HepG2 (cell line): Measurements from ENCODE around the gene APLF. TPM values are rescaled to one million over a fixed set of nuclear protein-coding genes. Genes with fewer than 3 reads are reported as not detected.

Experiments
- CREM ChIP-seq, 2 experiments: sonication (generic) in 1 of 2; formaldehyde crosslinking in 1 of 2; IDR thresholded peaks; 2 replicates each; pipeline versions ENCODE4 v1.4.0 to v1.6.1; 2016 to 2020; ENCODE audit warnings: antibody characterized with exemption in 1 of 2, mild to moderate bottlenecking in 1 of 2, missing genetic modification reagents in 1 of 2
- PCBP2 ChIP-seq: fragments of 200-400 bp; formaldehyde crosslinking; optimal IDR thresholded peaks from 2 replicates; pipeline ENCODE3; 2018; ENCODE audit warnings: low read length, low read depth; ENCODE audit not compliant: poor library complexity, severe bottlenecking
- PHF21A ChIP-seq: sonication (generic); formaldehyde crosslinking; IDR thresholded peaks from 2 replicates; pipeline ENCODE4 v1.5.0; 2020; ENCODE audit warnings: mild to moderate bottlenecking, missing genetic modification reagents
- SRSF4 ChIP-seq: fragments of 200-400 bp; formaldehyde crosslinking; IDR thresholded peaks from one replicate; pipeline ENCODE4 v1.6.1; 2018; ENCODE audit warnings: mild to moderate bottlenecking, low read depth, low read length, moderate library complexity; ENCODE audit not compliant: poor library complexity, severe bottlenecking
- ZBTB1 ChIP-seq: sonication (generic); formaldehyde crosslinking; IDR thresholded peaks from 2 replicates; pipeline ENCODE4 v1.4.0; 2020; ENCODE audit warnings: missing genetic modification reagents, borderline replicate concordance
- ZBTB7B ChIP-seq: sonication (generic); formaldehyde crosslinking; IDR thresholded peaks from 2 replicates; pipeline ENCODE4 v1.4.0; 2020; ENCODE audit warnings: missing genetic modification reagents
- ZFP1 ChIP-seq: IDR thresholded peaks from 2 replicates; pipeline ENCODE4 v1.6.1; 2016
- ZNF205 ChIP-seq: IDR thresholded peaks from 2 replicates; pipeline ENCODE4 v1.6.1; 2018; ENCODE audit warnings: missing biosample characterization, missing genetic modification reagents
- ZNF337 ChIP-seq: sonication (generic); formaldehyde crosslinking; IDR thresholded peaks from 2 replicates; pipeline ENCODE4 v1.5.1; 2020; ENCODE audit warnings: missing genetic modification reagents, low read depth, mild to moderate bottlenecking, borderline replicate concordance
- ZNF34 ChIP-seq: sonication (generic); formaldehyde crosslinking; IDR thresholded peaks from 2 replicates; pipeline ENCODE4 v1.4.0; 2020; ENCODE audit warnings: mild to moderate bottlenecking, missing genetic modification reagents, borderline replicate concordance
- ZNF660 ChIP-seq: sonication (generic); formaldehyde crosslinking; IDR thresholded peaks from 2 replicates; pipeline ENCODE4 v1.5.1; 2020; ENCODE audit warnings: mild to moderate bottlenecking, low read depth, missing genetic modification reagents, borderline replicate concordance
- ZNF672 ChIP-seq: sonication (generic); formaldehyde crosslinking; IDR thresholded peaks from 2 replicates; pipeline ENCODE4 v1.8.1; 2022; ENCODE audit warnings: missing genetic modification reagents
- ZNF761 ChIP-seq: sonication (generic); formaldehyde crosslinking; conservative IDR thresholded peaks from 2 replicates; pipeline ENCODE4 v1.4.0; 2020; ENCODE audit warnings: mild to moderate bottlenecking, missing genetic modification reagents
- polyA plus RNA-seq, 8 experiments: library from polyadenylated mRNA; depleted of rRNA in 3 of 8; stranded (reverse) in 7 of 8; unstranded in 1 of 8; fragments of >200 nt; fragmentation: Illumina TruSeq in 4 of 8; extraction: Trizol in 4 of 8; gene quantifications; 2 replicates each; pipeline versions ENCODE4 v1.2.1 to v1.2.3, GENCODE V29; 2011 to 2016; ENCODE audit warnings: low read depth in 4 of 8, missing spikeins in 1 of 8, mixed read lengths in 1 of 8; ENCODE audit not compliant: insufficient read depth in 1 of 8
- total RNA-seq, 5 experiments: library from RNA; depleted of rRNA; stranded (reverse); fragments of >200 nt; fragmentation: Illumina TruSeq; extraction: Trizol; gene quantifications; 2 replicates each; pipeline ENCODE4 v1.2.3, GENCODE V29; 2016; ENCODE audit warnings: low read depth in 1 of 5
- TF ChIP-seq, protein P1 (sequence below): sonication (generic); formaldehyde crosslinking; IDR thresholded peaks from 2 replicates; pipeline ENCODE4 v1.5.0; 2020; ENCODE audit warnings: missing genetic modification reagents, mild to moderate bottlenecking, borderline replicate concordance
- TF ChIP-seq, protein P2 (sequence below): sonication (generic); formaldehyde crosslinking; IDR thresholded peaks from 2 replicates; pipeline ENCODE4 v1.5.1; 2020; ENCODE audit warnings: mild to moderate bottlenecking, missing genetic modification reagents, borderline replicate concordance
- TF ChIP-seq, protein P3 (sequence below): sonication (generic); formaldehyde crosslinking; IDR thresholded peaks from 2 replicates; pipeline ENCODE4 v1.8.1; 2023; ENCODE audit warnings: mild to moderate bottlenecking, moderate library complexity, missing genetic modification reagents

APLF gene
- total and polyA plus RNA-seq, 2 of the 13 experiments (the other 11 are each of a cell fraction or from before 2014, with no cell fraction given), result 0.45 to 2.2 TPM

DNA sequence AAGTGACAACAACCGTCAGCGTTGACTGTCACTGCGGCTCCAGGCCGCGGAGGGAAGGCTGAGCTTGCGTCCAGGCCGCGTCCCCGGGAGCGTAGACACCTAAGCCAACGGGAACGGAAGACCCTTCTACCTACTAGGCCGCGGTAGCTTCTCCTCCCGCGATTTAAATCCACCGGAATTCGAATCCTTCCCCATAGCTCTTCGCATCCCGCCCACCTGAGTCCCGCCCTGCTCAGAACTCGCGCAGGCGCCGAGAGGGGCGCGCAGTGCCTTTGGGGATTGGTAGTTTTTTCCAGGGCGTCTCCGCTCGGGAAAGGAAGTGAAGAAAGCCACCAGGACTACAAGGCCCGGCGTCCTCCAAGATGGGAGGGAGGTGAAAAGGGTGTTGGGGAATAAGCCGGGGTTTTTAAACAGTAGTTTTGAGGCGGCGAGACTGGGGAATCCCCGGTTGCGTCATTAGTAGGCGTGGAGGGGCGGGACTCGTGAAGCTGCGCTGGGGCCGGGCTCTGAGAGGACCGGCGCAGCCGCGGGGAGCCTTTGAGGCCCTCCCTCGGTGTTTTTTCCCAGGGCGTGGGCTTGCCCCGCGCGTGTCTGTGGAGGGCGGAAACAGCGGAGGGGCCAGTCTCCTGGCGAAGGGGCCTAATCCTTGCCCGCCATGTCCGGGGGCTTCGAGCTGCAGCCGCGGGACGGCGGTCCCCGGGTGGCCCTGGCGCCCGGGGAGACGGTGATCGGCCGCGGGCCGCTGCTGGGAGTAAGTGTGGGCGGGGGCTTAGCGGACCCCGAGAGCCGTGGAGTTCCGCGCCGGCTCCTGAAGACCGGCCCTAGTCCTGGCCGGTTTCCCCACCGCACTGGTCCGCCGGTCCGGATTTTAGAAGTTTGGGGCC is at the start of gene APLF, which contains the start of gene FBXO48 (continued):
- TF ChIP-seq ZNF205 (CRISPR knock-in tag), result peak; percentile 71
- no peak for TF ChIP-seq PCBP2
- TF ChIP-seq CREM (IDR thresholded peaks at IDR 0.05), result peak; percentile 96
- TF ChIP-seq CREM (CRISPR knock-in tag; IDR thresholded peaks at IDR 0.05), result 0 out of 2 replicates have a peak, but pooled peaks have one; percentile 33
- TF ChIP-seq, protein P1, sequence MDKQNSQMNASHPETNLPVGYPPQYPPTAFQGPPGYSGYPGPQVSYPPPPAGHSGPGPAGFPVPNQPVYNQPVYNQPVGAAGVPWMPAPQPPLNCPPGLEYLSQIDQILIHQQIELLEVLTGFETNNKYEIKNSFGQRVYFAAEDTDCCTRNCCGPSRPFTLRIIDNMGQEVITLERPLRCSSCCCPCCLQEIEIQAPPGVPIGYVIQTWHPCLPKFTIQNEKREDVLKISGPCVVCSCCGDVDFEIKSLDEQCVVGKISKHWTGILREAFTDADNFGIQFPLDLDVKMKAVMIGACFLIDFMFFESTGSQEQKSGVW (CRISPR knock-in tag), result 0 out of 2 replicates have a peak, but pooled peaks have one; percentile 3
- no peak for TF ChIP-seq ZFP1 (CRISPR knock-in tag)
- 0 out of 2 replicates have a peak, but pooled peaks have one; percentile 64 for TF ChIP-seq ZNF337 (CRISPR knock-in tag)
- no peak for TF ChIP-seq SRSF4
- peak; percentile 72 for TF ChIP-seq ZNF761 (CRISPR knock-in tag)
- TF ChIP-seq, protein P2, sequence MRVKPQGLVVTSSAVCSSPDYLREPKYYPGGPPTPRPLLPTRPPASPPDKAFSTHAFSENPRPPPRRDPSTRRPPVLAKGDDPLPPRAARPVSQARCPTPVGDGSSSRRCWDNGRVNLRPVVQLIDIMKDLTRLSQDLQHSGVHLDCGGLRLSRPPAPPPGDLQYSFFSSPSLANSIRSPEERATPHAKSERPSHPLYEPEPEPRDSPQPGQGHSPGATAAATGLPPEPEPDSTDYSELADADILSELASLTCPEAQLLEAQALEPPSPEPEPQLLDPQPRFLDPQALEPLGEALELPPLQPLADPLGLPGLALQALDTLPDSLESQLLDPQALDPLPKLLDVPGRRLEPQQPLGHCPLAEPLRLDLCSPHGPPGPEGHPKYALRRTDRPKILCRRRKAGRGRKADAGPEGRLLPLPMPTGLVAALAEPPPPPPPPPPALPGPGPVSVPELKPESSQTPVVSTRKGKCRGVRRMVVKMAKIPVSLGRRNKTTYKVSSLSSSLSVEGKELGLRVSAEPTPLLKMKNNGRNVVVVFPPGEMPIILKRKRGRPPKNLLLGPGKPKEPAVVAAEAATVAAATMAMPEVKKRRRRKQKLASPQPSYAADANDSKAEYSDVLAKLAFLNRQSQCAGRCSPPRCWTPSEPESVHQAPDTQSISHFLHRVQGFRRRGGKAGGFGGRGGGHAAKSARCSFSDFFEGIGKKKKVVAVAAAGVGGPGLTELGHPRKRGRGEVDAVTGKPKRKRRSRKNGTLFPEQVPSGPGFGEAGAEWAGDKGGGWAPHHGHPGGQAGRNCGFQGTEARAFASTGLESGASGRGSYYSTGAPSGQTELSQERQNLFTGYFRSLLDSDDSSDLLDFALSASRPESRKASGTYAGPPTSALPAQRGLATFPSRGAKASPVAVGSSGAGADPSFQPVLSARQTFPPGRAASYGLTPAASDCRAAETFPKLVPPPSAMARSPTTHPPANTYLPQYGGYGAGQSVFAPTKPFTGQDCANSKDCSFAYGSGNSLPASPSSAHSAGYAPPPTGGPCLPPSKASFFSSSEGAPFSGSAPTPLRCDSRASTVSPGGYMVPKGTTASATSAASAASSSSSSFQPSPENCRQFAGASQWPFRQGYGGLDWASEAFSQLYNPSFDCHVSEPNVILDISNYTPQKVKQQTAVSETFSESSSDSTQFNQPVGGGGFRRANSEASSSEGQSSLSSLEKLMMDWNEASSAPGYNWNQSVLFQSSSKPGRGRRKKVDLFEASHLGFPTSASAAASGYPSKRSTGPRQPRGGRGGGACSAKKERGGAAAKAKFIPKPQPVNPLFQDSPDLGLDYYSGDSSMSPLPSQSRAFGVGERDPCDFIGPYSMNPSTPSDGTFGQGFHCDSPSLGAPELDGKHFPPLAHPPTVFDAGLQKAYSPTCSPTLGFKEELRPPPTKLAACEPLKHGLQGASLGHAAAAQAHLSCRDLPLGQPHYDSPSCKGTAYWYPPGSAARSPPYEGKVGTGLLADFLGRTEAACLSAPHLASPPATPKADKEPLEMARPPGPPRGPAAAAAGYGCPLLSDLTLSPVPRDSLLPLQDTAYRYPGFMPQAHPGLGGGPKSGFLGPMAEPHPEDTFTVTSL (CRISPR knock-in tag), result peak; percentile 74; the same call in 1 of the 2 replicates
- no peak for TF ChIP-seq ZNF660
- TF ChIP-seq ZBTB7B (CRISPR knock-in tag), result peak; percentile 84; the same call in 1 of the 2 replicates
- TF ChIP-seq ZNF672 (CRISPR knock-in tag), result no peak
- 0 out of 2 replicates have a peak, but pooled peaks have one; percentile 80 for TF ChIP-seq ZNF34
- TF ChIP-seq ZBTB1 (CRISPR knock-in tag), result no peak
- TF ChIP-seq PHF21A (CRISPR knock-in tag), result peak; percentile 63; the same call in 1 of the 2 replicates
- TF ChIP-seq, protein P3, sequence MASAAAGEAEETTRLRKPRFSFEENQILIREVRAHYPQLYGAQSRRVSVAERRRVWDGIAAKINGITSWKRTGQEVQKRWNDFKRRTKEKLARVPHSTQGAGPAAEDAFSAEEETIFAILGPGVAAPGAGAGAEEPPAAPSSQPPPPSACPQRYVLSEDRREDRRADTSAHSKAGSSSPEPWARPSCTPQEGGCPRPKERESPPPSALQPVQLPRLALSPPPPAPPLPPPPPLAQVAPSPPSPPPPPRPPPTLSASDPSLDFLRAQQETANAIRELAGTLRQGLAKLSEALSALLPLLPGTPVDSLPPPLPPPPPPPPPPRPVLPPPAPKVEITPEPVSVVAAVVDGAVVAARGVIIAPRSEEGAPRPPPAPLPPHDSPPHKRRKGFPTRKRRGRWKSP (CRISPR knock-in tag), result peak; percentile 84; the same call in 1 of the 2 replicates
